Measurements from ENCODE around the gene RPGRIP1L.
"Not testable (repeated sequence)": the region's sequence is repeated elsewhere in the genome, so short reads cannot be mapped to it uniquely, and the experiment has no call there.

Gene RPGRIP1L

DNA sequence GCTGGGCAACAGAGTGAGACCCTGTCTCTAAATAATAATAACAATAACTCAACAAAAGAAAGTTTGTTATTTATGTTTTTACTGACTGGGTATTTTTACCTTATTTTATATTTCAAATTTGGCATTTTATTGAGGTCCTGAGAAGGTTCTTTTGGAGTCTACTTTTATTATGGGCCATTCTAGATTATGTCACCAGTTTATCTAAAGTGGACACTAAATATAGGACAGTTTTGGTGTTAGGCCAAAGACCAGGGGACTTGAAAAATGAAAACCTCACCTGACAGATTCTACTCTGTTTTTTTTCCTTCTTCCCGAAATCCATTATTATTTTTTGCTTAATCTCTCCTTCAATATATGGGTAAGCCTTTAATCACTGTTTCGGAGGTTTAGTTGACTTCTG lies 8.4 kb upstream of the RPGRIP1L start:
- DNase-seq (ENCODE audit: low spot score), result no peak

DNA sequence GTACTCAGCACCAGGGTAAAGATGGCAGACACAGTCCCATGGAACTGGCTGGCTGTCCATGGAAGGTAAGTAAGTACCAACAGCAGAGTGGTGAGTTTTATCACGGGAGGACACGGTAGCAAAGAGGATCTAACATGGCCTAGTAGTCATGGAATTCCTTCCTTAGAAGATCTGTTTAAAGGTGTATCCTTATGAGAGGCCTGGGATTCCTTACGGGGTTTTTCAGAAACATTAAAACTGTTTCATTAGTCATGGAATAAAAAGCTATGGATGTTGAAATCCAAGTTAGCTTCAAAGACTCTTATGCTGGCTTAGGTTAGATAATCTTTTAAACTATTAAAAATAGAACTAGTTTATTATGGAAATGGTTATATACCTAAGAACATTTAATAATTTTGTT lies 7.7 kb upstream of the RPGRIP1L start:
- no peak for DNase-seq (ENCODE audit: low spot score)

DNA sequence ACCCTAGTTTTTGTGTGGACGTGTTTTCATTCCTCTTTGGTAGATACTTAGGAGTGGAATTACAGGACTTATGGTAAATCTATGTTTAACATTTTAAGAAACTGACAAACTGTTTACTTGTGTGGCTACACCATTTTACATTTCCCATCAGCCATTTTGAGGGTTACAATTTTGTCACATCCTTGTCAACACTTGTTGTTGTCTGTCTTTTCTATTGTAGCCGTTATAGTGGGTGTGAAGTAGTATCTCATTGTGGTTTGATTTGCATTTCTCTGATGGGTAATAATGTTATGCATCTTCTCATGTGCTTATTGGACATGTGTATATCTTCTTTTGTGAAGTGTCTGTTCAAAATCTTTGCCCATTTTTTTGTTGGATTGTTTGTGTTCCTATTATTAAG lies 4.8 kb upstream of the RPGRIP1L start:
- no peak for DNase-seq (ENCODE audit: low spot score)

DNA sequence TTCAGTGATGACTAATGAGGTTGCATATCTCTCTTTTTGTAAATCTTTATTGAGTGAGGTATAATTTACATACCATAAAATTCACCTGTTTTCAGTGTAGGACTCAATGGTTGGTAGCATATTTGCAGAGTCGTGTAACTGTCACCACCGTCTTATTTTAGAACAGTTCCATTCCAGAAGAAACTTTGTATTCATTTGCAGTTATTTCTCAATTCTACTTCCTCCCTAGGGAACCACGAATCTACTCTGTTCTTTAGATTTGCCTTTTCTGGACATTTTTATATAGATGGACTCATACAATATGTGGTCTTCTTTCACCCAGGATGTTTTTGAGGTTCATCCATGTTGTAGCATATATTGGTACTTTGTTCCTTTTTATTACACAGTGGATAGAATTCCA lies 4.0 kb upstream of the RPGRIP1L start:
- no peak for DNase-seq (ENCODE audit: low spot score)

DNA sequence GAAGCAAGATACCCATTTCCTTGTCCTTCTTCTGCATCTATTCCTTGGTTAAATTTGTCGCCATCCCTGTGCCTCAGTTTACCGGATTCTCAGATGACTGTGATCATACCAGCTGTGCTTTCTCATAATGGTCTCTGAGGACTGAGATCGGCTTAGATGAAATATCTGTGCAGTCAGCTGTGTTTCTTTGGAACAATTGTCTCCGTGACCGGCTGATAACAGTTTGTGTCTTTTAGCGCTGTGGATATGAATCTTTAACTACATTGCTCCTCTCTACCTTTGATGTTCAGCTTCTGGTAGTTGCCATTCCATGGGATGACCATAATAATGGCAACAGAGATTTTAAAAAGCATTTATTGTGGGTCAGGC lies 770 bp upstream of the RPGRIP1L start:
- DNase-seq (ENCODE audit: low spot score), result peak; percentile 4

DNA sequence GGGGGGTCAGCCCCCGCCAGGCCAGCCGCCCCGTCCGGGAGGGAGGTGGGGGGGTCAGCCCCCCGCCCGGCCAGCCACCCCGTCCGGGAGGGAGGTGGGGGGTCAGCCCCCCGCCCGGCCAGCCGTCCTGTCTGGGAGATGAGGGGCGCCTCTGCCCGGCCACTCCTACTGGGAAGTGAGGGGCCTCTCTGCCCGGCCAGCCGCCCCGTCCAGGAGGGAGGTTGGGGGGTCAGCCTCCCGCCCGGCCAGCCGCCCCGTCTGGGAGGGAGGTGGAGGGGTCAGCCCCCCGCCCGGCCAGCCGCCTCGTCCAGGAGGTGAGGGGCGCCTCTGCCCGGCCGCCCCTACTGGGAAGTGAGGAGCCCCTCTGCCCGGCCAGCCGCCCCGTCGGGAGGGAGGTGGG lies 5.4 kb downstream of the RPGRIP1L start:
- DNase-seq (ENCODE audit: low spot score), result not testable (repeated sequence)

DNA sequence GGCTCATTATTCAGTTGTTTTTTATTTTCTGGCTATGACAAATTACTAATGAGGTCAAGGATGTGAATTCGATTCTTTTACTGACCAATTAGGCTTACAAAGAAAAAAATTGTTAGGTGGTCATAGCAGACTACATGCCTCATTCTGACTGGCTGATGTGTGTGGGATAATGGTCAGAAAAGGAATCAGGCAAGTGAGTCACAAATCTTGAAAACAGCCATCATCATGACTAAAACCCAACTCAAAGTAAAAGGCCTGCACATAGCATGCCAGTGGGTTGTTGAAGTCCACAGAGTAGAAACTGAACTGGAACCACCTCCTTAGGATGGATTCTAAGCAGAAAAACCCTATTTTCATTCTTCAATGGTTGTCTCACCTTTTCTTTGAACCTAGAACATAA lies 8.6 kb downstream of the RPGRIP1L start:
- peak; percentile 54 for DNase-seq (ENCODE audit: low spot score)

DNA sequence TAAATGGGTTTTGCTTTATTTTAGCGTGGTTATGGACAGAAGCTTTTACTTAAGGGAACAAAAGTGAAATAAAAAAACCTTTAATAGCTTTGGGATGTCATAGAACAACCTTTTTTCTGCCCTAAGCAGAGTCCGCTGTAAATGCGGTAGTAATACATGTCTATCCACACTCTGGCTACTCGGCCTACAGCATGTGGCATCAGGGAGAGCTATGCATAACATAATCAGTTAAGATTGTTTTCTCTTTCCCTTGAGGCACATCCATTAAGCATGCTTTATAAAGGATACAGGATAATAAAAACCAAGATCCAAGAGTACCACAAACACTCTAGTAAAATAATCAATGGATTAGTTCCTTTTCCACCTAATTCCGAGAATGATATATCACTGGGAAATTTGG lies 10.3 kb downstream of the RPGRIP1L start:
- DNase-seq (ENCODE audit: low spot score), result no peak

DNA sequence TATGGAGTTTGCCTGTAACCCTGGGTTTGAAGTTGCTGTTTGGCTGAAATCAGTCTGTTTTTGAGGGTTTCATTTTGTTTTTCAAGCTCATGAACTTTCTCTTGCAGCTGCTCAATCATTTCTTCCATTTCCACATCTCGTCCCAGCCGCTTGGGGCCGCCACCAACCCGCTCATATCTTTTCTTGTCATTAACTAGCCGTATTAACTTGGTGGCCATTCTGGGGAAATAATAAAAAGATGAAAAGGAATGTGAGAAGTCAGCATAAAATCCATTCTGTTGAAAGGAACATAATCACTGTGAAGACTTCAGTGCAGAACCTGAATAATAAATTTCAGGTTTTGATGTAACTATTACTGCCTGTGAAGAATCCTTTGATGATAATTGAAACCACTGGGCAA lies 11.5 kb downstream of the RPGRIP1L start:
- DNase-seq (ENCODE audit: low spot score), result no peak

DNA sequence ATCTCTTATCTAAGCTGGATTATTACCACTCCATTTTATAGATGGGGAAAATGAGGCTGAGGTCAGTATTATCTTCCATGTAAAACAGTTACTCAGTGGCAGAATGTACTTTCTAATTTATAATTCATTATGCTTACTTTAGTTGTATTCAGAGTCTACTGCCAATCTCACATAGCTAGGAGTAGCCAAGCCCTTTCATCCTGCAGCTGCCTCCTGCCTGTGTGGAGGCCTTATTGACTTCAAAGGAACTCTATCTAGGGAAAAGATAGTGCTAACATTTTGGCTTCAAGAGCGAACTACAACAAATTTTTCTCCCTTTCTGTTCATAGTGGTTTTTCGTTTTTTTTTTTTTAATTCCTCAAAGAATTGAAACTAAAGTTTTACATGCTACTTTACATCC lies 12.9 kb downstream of the RPGRIP1L start:
- DNase-seq (ENCODE audit: low spot score), result no peak

DNA sequence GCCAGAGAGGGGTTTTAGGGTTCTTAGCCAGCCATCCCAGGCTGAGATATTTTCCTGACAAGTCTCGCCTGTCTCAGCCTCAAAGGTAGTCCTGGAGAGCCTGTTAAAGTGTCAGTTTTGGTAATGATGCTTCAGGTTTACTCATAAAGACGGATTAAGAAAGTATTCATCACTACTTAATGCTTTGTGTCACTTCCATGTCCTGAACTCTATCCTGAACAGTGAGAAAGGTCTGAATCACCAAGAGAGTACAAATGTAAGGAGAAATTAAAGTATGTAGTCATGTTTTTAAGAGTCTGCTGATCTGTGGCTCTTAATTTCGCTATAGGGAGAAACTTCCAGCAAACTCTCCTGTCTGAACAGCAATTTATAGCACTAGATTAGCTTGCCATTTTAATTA lies 14.0 kb downstream of the RPGRIP1L start:
- DNase-seq (ENCODE audit: low spot score), result no peak

DNA sequence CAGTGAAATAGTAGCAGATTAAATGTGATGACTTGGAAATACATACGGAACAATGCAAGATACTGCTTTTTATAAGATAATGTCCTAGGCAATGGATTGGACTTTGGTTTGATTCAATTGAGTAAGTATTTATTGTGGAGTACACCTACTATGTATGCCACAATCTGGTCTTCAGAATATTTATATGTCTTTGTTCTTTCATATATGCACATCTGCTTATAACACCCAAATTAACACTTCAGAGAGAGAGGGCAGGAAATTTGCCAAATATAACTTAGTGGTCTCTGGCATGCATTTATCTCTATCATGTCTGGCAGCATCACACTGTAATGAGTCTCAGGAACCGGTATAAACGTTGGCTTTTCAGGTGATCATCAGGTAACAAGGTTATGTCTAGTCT lies 16.9 kb downstream of the RPGRIP1L start:
- no peak for DNase-seq (ENCODE audit: low spot score)

DNA sequence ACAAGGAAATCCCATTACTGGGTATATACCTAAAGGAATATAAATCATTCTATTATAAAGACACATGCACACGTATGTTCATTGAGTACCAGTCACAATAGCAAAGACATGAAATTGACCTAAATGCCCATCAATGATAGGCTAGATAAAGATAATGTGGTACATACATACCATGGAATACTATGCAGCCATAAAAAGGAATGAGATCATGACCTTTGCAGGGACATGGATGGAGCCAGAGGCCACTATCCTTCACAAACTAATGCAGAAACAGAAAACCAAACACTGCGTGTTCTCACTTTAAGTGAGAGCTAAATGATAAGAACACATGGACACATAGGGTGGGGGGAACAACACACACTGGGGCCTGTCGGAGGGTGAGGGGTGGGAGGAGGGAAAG lies 18.3 kb downstream of the RPGRIP1L start:
- not testable (repeated sequence) for DNase-seq (ENCODE audit: low spot score)

DNA sequence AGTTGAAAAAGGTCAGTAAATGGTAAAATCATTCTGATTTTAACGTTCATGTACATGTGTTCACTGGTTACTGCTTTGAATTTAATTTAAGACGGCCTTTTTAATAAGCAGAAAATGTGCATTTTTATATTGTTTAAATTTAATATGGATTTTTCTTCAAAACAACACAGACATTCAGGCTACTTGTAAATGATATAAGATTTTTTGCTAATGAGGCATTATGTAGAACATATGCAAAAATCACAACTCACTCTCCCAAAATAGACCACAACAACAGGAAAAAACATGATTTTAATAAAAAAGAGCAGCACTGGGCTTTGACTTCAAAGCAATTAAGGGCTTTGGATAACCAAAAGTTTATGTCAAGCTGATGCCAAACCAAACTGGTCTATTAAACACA lies 22.3 kb downstream of the RPGRIP1L start:
- no peak for DNase-seq (ENCODE audit: low spot score)

DNA sequence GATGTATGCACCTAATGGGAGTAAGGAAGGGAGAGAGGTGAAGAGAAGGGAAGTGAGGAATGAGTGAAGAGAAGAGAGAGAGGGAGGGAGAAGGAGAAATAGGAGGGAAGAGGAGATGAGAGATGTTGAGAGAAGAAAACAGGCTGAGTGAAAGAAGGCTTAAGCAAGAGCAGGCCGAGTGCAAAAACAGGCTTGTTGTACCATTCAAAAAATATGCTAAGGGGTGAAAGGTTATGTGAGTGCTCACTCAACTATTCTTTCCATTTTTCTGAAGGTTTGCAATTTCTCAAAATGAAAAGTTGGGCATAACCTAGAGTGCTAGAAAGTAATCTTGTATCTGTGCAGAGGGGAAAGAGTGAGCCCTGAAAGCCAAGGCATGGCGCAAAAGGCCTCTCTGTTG lies 22.9 kb downstream of the RPGRIP1L start:
- no peak for DNase-seq (ENCODE audit: low spot score)

DNA sequence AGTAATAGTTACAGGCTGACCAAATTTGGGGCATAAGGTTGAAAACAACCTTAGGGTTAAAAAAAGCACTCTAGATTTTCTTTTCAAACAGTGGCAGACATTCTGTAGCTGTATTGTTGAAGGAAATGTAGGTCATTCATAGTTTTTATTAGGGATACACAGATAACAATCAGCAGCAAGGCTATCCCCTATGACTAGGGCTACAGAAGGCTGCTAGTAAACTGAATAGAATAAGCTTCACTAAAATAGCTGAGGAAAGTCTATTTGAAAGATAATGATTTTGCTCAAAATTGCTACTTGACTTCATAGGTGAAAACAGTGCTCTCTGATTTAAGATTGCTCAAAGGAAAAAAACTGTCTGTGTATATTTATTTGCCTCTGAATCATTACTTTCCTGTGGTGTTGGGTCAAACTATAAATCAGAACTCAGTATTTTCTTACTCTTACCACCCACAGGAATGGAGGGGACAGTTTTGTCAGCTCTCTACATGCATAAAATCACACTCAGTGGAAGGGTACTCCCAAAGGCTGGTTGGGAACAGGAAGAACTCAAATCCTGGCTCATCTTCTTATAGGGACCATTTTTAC lies 24.8 kb downstream of the RPGRIP1L start:
- no peak for DNase-seq (ENCODE audit: low spot score)

DNA sequence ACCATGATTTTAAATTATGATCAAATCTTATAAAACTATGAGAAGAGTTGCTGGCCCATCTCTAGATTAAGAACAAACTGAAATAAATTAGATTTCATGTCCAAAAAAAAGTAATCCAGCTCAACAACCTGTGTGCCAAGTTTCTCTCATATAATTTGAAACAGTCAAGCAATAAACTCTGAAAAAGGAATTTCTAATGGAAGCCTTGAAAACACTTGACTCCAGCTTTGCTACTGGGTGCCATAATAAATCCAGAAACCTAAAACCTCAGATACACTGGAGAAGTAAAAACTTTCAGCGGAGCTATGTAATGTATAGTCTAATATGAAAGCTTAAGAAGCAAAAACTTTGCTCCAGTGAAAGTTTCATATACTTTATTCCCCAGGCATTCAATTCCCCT lies 25.5 kb downstream of the RPGRIP1L start:
- no peak for DNase-seq (ENCODE audit: low spot score)

DNA sequence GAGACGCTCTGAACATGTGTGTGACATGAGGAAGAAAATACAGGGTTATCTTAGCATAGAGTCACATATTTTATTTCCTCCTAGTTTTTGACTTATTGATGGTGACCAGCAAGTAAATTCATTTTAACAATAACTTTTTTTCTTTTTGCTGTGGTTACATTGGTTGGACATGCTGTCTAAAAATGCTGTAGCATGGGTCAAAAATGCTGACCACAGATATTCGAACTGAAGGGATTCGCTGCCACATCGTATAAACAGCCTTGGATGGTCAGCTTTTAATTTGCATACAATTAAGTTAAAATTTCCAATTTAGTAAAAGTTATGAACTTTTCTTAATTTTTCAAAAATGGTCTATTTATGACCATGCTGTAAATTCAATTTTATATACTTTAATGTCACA lies 30.5 kb downstream of the RPGRIP1L start:
- DNase-seq (ENCODE audit: low spot score), result no peak

DNA sequence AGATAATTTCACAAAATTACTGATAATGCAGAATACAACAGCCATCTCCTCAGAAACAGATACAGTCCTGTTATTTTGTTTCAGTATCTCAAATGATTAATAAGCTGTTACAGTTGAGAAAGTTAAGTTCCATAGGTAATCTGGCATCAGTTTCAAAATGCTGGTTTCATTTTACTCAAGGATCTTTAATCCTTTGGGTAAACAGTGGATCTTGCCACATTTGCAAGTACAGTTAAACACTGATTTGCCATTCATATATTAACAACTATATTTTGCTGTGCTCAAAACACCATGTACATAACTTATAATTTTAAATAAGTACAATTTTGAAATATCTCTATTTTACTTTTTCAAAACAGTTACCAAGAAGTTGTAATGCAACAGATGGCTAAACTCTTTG lies 31.2 kb downstream of the RPGRIP1L start:
- DNase-seq (ENCODE audit: low spot score), result no peak

DNA sequence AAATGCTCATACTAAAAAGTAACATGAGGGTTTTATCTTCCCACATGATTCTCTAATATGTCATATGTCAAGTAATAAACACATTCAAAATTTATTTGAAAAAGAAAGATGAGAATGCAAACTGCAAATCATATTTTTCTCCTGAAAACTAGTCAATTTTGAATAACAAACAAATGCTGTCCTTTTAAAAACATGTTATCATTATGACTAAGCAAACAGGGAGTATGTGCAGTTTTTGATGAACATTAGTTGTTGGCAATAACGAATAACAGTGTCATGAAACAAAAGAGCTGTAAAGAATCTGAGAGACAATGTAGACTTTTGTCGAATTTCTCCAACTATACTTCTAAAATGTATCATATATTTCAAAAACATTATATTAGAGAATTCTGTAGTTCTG lies 34.8 kb downstream of the RPGRIP1L start:
- DNase-seq (ENCODE audit: low spot score), result no peak

DNA sequence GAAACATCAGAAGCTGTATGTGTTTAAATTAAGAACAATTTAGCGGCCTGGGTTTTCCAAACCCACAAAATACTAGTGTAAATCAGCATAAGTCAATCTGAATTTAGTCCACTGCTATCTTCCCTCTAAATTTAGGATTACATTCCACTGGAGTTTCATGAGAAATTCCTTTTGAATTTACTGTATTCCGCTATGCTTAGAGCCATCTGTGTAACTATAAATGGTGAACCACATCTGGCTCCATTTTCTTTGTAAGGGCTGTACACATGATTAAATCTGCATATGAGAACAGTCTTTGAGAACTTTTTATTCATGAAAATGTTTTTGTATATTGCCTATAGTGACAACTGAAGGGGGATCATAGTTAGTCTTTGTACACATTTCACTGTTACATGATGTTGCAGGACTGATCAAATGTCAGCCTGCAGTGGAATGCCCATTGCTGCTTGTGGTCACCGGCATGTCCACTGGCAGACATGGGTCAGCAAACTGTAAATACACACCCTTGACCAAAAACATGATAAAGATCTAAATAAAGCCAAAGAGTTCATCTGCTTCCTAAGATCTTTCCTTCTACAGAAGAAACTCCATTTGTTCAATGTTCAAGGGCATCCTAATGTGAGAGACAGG lies 36.8 kb downstream of the RPGRIP1L start:
- no peak for DNase-seq (ENCODE audit: low spot score)

DNA sequence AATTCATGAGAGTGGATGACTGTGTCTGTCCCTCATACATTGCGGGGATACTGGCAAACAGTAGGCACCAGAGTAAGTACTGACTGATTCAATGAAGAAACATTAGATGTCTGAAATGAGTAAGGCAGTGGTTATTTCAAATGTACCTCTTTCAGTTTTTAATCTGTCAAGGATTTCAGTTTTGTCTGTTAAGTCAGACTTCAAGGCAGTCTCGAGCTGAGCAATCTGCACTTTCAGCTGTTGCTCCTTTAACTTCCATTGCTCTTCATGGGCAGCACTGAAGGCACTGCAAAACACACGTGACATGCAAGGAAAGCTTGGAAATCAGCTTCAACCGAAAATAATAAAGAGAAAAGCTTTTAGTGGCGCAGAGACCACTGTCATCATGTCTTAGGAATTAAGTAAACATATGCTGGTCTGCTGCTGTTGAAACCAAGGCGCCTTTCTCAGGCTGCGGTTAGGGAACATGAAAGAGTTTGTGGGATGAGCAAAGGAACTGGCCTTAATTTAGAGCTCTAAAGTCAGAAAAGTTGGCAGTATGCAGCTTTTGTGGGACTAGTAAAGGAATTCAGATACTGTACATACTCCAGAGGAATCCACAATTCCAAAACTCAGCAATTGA lies 38.8 kb downstream of the RPGRIP1L start:
- DNase-seq (ENCODE audit: low spot score), result peak; percentile 11

DNA sequence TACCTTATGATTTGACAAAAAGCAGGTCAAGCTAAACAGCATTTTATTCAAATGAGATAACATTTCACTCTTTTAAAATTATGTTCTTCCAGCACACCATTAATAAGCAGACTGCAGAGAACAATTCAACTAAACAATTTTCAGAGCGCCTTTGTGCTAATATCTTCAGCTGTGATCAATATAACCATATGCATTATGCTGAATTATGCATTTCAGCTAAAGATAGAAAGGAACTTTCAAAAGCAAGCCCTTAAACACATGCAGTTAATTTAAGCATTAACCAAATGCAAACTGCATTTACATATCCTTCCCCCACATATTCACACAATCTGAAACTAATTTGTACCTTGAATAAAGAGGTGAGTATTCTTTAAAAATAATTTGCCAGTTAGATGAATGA lies 41.6 kb downstream of the RPGRIP1L start:
- DNase-seq (ENCODE audit: low spot score), result no peak

DNA sequence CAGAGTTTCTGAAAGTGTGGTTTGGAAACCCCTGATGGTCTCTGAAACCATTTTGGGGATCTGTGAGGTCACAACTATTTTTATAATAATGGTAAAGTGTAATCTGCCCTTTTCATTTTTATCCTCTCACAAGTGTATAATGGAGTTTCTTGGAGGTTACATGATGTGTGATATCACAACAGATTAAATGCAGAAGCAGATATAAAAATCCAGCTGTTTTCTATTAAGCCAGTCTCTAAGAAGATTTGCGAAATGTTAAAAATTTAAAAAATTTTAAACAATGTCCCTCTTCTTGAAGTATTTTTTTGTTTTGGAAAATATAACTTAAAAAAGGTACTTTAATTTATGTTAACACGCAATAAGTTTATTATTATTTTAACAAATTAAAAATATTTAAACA lies 48.7 kb downstream of the RPGRIP1L start:
- DNase-seq (ENCODE audit: low spot score), result no peak

All from hepatic stellate cell (primary cell).